ENCODE results near the gene TBC1D22A. TPM values are rescaled to one million over a fixed set of nuclear protein-coding genes. Genes with fewer than 3 reads are reported as not detected.
"Not testable (repeated sequence)": the region's sequence is repeated elsewhere in the genome, so short reads cannot be mapped to it uniquely, and the experiment has no call there.

TBC1D22A gene
- total RNA-seq, 1 experiment from 2014 or later: 7.9 TPM

DNA sequence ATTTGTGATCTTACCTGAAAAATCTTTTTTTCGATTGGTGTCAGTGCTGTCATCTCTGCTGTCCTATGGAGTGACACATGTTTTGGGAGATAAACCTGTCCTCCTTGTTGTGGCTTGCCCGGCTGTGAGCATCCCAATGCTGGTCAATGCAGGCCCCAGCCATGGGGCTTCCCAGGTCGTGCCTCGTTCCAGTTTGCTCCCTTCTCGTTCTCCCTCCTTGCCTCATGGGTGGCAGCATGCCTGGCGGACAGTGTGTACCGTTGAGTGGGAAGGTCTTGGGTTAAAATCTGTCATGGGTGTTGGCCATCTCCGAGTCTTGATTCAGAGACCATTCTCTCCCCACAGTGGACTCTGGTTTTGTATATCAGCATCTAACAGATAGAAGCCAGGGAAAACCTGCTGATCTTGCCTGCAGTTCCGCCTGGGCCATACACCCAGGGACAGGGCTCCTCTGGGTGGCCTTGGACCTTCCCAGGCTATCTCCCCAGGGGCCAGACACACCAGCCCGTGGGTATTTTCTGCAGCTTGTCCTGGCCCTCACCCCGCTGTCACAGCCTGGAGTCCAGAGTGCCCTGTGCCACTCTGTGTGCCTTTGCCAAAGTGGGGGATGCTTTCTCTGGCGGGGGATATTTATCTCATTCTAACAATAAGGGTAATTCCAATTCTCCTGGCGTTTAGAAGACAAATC lies 208.1 kb downstream of the TBC1D22A start:
- DNase-seq (ENCODE audit: low spot score): no peak

- DNase-seq (ENCODE audit: low spot score): no peak
Observed at GRCh38 chr22:46971099-46971763, 208.8 kb downstream of the TBC1D22A start.

- no peak for DNase-seq (ENCODE audit: low spot score)
Observed at GRCh38 chr22:46971764-46972125, 209.3 kb downstream of the TBC1D22A start.

- DNase-seq (ENCODE audit: low spot score): no peak
Observed at GRCh38 chr22:46972256-46972655, 209.8 kb downstream of the TBC1D22A start.

DNA sequence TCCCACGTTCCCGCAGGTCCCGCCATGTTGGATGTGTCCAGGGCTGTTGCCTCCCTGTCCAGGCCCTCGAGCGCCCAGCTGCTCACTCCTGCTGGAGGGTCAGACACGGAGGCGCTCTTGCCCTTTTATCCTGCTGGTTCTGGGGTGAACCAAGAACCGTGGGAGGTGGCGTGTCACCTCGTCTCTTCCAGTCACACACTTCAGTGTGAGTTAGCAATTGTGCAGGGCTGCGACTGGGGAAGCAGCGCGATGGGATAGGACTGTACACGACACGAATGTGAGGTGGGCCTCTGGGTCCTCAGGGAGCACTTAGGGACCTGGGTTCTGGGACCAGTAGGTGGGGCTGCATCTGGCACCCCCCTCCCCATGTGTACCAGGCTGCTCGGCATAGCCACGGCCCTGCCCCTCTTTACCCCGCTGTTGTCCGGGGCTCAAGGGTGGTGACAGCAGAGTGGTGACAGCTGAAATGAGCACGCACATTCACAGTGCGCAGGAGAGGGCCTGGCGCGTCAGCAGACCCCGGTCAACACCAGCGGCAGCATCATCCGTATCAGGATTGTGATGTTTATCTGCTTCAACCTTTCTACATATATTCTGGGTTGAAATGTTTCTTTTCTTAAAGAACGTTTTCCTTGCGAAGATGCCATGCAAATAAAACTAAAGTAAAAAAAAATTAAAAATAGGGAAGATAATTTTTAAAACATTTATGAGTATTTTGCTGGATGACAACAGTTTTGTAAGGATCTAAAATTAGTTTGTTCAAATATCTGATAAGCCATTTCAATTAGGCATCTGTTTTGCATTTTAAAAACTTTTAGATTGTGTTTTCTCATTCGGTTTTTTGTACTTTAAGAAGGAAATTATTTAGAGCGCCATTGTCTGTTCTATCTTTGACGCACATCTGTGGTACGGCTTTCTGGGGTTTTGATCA lies 210.7 kb downstream of the TBC1D22A start:
- DNase-seq (ENCODE audit: low spot score): no peak

DNA sequence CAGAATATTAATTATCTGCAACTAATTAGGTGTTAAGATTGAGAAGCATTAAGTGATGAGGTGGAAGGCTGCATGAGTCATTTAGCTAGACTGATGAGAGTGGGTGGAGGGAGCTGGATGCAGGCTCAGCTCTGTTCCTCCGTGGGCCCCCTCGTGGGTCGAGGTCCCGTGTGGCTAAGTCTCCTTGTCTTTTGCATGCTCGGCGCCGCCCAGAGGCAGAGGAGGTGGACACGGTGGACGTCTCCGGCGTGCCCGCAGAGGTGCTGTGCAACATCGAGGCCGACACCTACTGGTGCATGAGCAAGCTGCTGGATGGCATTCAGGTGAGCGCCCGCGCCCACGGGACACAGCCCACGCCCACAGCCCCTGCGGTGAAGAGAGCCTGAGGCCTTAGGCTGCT lies 211.6 kb downstream of the TBC1D22A start:
- DNase-seq (ENCODE audit: low spot score): no peak

GRCh38 chr22:46974631-46975585 lies 212.5 kb downstream of the TBC1D22A start:
- no peak for DNase-seq (ENCODE audit: low spot score)

DNA sequence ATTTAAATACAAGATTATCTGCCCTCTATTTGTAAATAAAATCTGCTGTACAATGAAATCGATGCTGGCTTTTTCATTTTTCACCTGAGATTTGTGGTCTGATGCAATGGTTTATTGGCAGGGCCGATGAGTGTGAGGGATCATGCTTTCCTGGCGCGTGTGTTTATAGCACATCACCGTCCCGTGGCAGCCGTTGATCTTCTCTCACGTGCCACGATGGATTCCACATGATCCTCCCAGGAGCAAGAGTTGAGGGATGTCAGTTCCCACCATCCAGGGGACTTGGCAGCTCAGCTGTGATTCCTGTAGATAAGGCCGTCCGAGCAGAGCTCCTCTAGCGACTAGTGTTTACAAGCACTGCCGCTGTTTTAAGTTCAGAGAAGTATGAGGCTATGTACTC lies 213.7 kb downstream of the TBC1D22A start:
- DNase-seq (ENCODE audit: low spot score): no peak

DNA sequence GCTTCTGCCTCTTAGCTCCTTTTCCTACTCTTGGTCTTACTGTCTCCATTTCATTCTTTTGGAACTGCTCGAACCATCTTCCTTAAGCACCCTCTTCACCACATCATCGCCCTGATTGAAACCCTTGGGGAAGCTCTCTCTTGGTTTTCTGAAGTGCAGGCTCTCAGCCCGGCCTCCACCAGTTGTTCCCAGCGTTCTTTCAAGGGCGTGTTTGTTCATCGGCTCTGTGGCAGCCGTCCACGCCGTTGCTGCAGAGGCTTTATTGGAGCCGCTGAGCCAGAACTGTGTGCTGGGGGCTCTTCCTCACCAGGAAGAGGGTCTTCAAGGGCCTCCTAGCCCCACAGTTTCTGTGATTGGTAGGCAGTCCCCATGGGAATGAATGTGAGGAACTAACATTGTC lies 214.1 kb downstream of the TBC1D22A start:
- no peak for DNase-seq (ENCODE audit: low spot score)

GRCh38 chr22:46977656-46978343 lies 215.3 kb downstream of the TBC1D22A start:
- DNase-seq (ENCODE audit: low spot score): no peak

GRCh38 chr22:46978668-46979067 lies 216.2 kb downstream of the TBC1D22A start:
- not testable (repeated sequence) for DNase-seq (ENCODE audit: low spot score)

GRCh38 chr22:46979506-46979905 lies 217.1 kb downstream of the TBC1D22A start:
- no peak for DNase-seq (ENCODE audit: low spot score)

DNA sequence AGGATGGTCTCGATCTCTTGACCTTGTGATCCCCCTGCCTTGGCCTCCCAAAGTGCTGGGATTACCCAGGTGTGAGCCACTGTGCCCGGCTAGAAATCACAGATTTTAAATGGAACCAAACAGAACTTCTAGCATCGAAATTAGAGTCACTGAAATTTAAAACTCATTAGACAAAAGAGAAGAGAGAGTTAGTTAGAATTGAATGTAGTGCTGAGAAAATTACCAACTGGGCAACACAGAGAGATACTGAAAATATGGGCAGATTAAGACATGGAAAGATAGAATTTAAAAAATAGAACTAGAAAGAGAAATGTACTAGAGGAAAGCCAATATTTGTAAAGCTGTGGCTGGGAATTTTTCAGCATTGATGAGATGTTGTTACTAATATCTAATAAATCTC lies 217.9 kb downstream of the TBC1D22A start:
- no peak for DNase-seq (ENCODE audit: low spot score)

- no peak for DNase-seq (ENCODE audit: low spot score)
Observed at GRCh38 chr22:46982635-46983034, 220.2 kb downstream of the TBC1D22A start.

DNA sequence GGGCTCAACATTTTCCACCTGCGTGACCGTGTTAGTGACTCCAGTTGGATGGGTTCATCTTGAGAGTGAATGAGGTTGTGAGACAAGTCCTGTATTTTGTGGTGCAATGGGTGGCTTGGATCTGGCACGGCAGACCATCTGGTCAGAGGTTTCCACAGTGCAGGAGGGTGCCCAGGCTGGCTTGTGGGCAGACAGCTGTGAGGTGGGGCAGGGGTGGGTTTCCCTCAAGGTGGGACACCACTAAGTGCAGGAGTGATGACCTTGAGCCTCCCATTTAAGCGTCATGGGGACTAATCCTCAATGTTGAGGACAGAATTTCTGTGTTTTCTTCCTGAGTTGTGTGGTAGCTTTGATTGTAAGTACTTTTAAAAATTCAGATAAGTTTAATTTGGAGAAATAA lies 220.6 kb downstream of the TBC1D22A start:
- no peak for DNase-seq (ENCODE audit: low spot score)

DNA sequence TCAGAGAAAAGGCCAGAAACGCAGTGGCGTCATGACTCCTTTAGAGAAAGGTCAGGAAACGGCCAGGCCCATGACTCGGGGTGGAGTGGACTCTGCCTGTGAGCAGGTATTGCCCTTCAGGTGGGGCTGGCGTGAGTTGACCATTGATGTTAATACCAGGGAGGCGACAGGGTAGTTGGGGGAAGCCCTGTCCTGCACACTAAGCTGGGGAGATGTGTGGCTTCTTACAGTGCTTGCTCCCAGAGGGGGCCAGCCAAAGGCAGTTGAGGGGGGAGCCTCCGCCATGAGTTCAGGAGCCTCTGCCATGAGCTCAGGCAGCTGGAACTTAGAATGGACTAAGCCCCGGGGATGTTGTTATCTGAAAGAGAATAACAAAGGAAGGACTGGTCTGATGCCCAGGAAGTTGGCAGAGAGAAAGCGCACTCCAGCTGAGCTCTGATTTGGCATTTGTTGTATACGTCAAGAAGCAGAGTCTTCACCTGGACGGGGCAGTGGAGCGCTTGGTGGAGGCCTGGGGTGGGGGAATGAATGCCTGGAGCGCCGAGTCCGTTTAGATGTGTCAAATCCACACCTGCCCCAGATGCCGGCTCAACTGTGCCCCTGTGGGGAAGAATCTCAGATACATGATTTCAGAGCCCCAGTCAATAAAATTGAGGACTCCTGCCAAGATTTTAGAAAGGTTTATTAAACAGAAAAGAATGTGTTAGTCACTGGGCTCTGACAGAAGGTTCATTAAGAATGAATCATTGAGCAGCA lies 222.5 kb downstream of the TBC1D22A start:
- DNase-seq (ENCODE audit: low spot score): peak; percentile 70

- no peak for DNase-seq (ENCODE audit: low spot score)
Observed at GRCh38 chr22:46985507-46985882, 223.0 kb downstream of the TBC1D22A start.

- no peak for DNase-seq (ENCODE audit: low spot score)
Observed at GRCh38 chr22:46986788-46987187, 224.3 kb downstream of the TBC1D22A start.

DNA sequence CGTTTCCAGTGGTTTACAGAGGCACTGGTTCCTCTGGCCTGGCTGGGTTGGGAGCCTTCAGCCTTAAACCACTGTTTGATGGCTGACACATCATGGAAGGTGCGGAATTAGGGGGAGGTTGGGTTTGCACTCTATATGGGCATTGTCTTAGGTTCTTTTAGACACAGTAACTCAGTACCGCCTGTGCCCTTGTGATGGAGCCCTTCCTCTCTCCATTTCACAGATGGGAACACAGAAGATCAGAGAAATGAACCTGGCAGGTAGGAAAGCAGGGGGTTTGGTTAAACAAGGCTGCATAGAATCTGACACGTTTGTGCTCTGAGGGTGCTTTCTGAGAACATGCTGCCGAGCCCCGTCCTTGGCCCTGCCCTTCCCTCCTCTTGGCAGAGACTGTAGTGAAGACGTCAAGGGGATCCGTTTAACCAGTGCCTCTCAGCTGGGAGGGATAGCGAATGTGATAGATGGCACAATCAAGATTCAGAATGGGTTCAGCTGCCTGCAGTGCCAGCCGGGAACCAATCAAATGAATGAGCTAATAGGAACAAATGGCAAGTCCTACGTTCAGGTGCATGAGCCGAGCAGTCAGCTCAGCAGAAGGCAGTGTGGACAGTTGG lies 228.6 kb downstream of the TBC1D22A start:
- no peak for DNase-seq (ENCODE audit: low spot score)

- no peak for DNase-seq (ENCODE audit: low spot score)
Observed at GRCh38 chr22:46991666-46992065, 229.2 kb downstream of the TBC1D22A start.
